Liver (tissue), 2 donors: ENCODE data around the gene TSEN2.

ENCODE experiments used
- CTCF ChIP-seq: fragments of 150-350 bp; IDR thresholded peaks from 2 replicates; pipeline ENCODE4 v1.5.1; 2017; ENCODE audit warnings: improper control_type of control experiment, low read depth, low read length; ENCODE audit not compliant: missing input control
- TF ChIP-seq, protein P1 (sequence below): IDR thresholded peaks from 2 replicates; pipeline ENCODE4 v1.6.1; 2016; ENCODE audit warnings: antibody characterized with exemption
- donor health status: healthy.

GRCh38 chr3:12454816-12455121 is 29.5 kb upstream of the TSEN2 start:
- no peak for TF ChIP-seq CTCF
- TF ChIP-seq, protein P1, sequence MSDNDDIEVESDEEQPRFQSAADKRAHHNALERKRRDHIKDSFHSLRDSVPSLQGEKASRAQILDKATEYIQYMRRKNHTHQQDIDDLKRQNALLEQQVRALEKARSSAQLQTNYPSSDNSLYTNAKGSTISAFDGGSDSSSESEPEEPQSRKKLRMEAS, result no peak
